HTR-8/SVneo (cell line): ENCODE results near the gene RCBTB1.

Experiments
- DNase-seq: peaks from one replicate; pipeline ENCODE4 v3.0.0; 2011; ENCODE audit warnings: low spot score, mixed read lengths; ENCODE audit not compliant: insufficient read length
- FAIRE-seq: peaks from 2 replicates; lab custom pipeline; 2011; peaks lifted over from hg19 to GRCh38; lab: Jason Lieb, UNC

Gene RCBTB1

DNA sequence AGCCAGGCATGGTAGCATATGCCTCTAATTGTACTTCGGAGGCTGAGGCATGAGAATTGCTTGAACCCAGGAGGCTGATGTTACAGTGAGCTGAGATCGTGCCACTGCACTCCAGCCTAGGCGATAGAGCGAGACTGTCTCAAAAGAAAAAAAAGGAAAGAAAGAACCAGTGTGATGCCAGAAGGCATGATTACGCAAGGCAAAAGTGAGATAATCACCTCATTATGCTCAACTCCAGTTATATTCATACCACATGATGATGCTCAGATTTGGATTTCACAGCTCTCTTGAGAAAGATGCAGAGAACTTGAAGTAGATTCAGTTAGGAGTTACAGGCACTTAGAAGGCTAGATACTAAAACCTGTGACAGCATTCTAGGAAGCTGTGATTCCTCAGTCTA is 21.8 kb downstream of the RCBTB1 start:
- DNase-seq, result no peak
- FAIRE-seq, result no peak

DNA sequence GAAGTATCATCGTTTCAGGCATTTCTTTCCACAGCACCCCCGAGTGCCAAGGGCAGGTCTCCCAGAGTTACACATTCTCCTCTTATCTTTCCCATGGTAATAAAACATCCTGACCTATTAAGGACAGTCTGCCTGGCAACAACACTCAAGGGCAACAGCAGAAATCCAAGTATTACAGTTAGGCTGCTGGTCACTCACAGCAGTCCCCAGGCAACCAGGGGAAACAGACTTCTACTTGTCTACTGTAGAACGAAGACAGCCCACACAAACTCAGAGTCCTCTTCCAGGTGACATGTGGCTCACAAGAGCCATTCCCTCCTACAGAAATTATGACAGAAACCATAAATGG is 24.3 kb downstream of the RCBTB1 start:
- DNase-seq, result no peak

DNA sequence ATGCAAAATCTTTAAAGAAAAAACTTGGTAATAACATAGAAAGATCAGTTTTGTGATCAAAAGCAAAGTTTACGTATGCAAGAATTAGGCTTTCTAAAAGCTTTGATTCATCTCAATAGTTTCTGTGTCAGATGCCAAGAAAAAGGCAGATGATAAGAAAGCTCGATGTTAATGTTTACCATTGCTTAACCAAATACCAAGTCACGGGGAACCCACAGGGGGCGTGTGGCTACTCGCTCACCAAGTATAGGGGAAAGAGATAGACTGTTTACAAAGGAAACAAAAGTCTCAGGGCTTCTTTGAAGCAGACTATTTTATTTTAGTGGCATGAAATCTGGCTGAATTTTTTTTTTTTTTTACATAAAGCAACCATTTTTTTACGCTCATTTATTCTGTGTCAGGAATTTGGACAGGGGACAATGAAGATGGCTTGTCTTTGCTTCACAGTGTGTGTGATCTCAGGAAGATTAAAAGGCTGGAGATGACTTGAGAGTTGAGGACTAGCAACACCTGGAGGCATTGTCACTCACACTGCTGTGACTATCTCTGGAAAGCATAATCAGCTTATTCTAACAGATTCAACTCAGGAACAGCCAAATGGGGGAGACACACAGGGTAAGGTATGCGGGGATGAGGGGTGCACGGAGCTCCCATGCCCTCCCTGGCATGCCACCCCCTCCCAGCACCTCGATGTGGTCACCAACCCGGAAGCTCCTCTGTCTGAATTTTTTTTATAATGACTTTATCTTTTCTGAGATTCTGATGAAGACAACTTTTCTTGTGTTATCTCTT is 24.9 kb downstream of the RCBTB1 start:
- FAIRE-seq (no peak), DNase-seq (no peak)

More for the DNA sequence above, 24.3 kb downstream of the RCBTB1 start:
- no peak for FAIRE-seq

DNA sequence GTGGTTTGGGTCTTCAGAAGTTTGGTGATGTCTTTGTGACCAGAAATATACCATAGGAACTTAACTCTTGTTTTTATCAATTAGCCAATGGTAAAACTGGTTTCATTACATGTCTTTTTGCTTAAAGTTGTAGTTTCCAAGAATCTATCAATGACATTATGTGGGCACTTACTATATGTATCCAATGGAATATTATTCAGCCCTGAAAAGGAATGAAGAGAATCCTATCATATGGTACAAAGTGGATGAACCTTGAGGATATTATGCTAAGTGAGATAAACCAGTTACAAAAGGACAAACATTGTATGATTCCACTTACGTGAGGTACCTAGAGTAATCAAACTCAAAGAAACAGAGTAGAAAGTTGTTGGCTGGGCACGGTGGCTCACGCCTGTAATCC is 26.4 kb downstream of the RCBTB1 start:
- no peak for DNase-seq
- FAIRE-seq, result no peak

DNA sequence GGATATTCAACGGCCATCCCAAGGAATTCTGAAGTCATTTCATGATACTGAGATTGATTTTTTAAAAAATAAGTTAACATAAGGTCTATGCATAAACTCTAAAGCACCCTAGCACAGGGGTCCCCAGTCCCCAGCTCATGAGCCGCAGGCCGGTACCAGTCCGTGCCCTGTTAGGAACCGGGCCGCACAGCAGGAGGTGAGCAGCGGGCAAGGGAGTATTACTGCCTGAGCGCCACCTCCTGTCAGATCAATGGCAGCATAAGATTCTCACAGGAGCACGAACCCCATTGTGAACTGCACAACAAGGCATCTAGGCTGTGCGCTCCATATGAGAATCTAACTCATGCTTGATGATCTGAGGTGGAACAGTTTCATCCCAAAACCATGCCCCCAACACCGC is 31.0 kb downstream of the RCBTB1 start:
- FAIRE-seq, result no peak
- no peak for DNase-seq

DNA sequence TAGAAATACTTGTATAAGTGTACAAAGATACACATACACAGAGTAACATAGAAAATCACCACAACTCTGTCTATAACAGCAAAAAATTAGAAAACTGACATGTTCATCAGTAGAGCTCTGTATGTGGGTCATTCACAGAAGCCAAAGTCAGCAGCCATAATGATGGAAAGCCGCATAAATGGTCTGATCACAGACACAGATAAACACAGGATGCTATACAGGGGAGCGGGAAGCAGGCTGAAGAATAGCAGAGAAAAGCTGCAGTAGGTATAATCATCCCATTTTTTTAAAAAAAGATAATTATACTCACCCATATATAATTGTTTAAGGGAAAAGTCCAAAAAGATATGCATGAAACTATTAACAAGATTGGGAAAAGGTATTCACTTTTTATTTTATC is 31.5 kb downstream of the RCBTB1 start:
- no peak for FAIRE-seq
- DNase-seq, result no peak

DNA sequence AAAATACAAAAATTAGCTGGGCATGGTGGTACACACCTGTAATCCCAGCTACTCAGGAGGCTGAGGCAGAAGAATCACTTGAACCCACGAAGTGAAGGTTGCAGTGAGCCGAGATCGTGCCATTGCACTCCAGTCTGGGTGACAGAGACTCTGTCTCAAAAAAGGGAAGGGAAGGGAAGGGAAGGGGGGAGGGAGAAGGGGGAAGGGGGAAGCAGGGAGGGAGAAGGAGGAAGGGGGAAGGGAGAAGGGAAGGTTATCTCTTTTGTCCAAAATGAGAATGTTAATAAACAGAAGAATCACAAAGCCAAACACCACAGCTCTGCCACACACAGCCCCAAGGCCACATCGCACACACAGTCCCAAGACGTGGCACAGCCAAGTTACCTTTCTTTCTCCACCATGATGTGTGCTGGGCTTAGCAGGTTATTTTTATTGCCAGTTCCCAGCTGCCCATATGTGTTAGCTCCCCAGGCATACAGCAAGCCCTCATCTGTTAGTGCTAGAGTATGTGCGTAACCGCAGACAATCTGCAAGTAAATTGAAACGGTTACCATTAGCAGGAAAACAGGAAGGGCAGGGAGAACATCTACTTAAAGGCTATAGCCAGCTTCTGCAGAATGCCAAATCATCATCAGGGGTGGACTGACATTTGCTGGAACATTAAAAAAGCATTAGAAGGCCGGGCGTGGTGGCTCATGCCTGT is 34.3 kb downstream of the RCBTB1 start:
- DNase-seq, result no peak
- no peak for FAIRE-seq

DNA sequence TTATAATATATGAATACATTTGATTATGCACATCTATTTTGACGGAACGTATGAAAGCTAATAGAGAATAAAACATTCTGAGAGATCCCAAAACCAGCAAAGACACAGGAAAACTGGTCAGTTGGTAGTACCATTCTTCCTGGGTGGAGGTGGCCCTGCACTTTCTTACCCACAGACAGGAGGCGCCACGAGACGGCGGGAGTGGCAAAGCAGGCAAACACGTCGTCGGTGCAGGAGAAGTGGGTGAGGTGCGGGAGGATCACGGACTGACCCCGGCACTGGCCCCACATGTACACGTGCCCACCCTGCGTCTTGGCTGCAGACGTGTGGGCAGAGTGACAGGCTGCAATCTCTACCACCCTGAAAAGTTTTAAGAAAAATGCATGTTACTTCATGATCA is 36.1 kb downstream of the RCBTB1 start:
- no peak for FAIRE-seq
- no peak for DNase-seq

DNA sequence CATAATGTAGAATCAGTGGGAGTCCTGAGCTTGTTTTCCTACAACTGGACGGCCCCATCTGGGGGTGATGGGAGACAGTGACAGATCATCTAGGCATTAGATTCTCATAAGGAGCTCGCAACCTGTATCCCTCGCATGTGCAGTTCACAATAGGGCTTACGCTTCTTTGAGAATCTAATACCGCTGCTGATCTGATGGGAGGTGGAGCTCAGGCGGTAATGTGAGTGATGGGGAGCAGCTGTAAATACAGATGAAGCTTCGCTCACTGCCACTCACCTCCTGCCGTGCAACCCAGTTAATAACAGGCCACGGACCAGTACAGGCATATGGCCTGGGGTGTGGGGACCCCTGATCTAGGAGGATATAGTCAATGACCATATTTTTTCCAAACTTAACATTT is 38.8 kb downstream of the RCBTB1 start:
- FAIRE-seq (no peak), DNase-seq (no peak)

DNA sequence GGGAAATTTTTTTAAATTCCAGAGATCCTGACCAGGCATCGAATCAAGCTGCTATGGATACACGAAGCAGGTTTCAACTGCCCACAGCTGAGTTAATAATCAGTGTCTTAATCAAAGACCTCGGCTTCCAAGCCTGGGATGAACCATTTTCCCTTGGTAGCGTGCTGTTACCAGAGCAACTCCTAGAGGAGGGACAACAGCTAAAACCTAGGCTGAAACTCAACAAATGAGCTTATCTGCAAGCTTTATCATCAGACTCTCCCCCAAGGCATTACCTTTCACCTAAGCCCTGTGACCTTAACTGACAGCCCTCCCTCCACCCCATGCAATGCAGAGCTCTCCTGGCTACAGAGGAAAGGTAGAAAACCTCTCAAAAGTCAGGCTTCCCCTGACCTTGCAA is 39.7 kb downstream of the RCBTB1 start:
- no peak for DNase-seq
- no peak for FAIRE-seq

DNA sequence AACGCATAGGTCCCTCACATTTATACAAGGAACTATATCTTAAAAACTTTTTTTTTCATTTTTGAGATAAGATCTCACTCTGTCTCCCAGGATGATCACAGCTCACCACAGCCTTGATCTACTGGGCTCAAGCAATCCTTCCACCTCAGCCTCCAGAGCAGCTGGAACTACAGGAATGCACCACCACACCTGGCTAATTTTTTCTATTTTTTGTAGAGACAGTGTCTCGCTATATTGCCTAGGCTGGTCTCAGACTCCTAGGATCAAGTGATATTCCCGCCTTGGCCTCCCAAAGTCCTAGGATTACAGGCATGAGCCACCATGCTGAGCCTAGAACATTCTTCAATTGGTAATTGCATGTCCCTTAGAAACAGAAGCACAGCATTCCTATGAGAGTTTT is 41.7 kb downstream of the RCBTB1 start:
- DNase-seq (no peak), FAIRE-seq (no peak)

DNA sequence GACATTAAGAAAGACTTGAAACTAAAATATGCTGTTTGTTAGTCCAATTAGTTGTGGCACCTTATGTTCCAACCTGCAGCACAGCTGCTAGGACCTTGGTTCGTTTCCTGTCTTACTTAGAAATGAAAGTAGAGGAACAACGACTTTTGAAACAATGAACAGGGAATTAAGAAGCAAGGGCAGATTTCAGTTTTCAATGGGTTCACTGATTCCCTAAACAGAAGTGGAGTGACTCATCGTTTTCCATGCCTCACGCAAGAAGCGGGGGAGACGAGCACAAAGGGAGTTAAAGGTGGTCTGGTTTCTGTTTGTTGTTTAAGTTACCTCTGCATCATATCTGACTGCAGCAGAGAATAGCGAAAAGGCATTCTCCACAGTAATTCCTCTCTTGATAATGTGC is 44.8 kb downstream of the RCBTB1 start:
- DNase-seq (no peak), FAIRE-seq (no peak)

DNA sequence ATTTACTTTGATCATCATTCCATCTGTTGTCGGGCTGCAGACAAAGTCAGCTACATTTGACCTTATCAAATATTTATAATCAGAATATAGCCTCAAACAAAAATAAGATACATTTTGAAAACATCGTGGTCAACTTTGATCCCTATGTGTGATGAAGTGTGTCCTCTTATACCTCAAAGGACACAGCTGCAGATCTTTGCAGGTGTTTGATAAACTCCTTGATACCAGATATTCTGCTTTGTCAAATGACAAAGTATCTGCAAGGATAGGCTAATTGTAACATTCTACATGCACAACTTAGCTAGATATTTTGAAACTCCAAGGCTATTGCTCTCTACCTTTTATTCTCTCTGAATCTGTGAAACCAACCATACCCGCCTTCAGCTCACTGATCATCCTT is 45.6 kb downstream of the RCBTB1 start:
- DNase-seq, result no peak
- FAIRE-seq, result no peak

DNA sequence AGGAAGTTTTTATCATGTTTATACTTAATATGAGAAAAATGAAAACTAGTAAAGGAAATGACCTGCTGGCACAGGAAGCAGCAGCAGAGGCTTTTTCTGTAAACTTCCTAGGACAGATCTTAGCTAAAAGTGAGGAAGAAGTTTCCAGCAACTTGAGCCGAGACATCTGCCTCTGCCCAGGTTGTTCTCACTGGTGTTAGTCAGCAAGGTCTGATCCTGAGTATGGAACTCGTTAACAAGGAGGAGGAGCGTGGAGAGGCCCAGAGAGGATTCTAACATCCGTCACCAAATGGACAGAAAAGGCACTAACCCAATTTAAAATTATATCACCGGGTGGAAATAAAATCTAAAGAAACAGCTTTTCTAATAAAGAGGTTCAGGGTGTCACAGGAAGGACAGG is 46.0 kb downstream of the RCBTB1 start:
- DNase-seq (no peak), FAIRE-seq (no peak)

DNA sequence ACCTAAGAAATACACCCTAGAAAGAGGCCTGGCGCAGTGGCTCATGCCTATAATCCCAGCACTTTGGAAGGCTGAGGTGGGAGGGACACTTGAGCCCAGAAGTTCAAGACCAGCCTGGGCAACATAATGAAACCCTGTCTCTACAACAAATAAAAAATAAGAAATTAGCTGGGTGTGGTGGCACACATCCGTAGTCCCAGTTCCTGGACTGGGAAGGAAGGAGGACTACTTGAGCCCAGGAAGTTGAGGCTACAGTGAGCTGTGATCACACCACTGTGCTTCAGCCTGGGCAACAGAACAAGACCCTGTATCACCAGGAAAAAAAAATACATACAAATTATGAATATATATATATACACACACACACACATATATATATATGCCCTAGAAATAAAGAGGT is 47.0 kb downstream of the RCBTB1 start:
- FAIRE-seq (no peak), DNase-seq (no peak)

DNA sequence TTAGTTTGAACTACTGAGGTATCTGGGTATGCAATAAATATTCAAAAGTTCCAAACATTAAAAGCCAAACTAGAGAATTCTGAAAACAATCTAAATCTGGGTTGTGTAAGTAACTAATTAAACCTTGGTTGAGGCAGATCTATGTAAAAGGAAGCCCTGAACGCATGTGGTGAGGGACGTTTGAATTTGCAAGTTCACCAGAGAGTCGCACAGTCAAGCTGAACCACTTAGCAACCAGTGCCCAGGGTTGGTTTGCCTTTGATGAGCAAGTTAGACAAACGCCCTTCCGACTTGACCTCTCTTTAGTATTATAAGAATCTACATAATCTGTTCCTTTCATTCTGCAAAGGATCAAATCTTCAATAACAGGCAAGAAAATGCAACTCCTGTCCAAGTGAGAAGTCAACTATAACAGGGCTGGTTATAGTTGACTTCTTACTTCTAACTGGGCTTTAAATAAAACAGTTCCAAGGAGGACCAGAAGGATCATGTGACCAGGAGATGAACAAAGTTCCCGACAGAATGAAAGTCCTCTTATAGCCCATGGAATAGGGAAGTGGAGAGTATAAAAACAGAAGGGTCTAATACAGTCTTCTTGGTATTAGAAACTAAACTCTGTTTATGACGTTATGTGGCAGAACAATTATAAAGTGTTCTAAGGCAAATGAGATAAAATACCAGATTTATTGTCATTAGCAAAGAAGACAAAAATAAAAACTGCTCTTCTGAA is 49.0 kb downstream of the RCBTB1 start:
- no peak for FAIRE-seq

DNA sequence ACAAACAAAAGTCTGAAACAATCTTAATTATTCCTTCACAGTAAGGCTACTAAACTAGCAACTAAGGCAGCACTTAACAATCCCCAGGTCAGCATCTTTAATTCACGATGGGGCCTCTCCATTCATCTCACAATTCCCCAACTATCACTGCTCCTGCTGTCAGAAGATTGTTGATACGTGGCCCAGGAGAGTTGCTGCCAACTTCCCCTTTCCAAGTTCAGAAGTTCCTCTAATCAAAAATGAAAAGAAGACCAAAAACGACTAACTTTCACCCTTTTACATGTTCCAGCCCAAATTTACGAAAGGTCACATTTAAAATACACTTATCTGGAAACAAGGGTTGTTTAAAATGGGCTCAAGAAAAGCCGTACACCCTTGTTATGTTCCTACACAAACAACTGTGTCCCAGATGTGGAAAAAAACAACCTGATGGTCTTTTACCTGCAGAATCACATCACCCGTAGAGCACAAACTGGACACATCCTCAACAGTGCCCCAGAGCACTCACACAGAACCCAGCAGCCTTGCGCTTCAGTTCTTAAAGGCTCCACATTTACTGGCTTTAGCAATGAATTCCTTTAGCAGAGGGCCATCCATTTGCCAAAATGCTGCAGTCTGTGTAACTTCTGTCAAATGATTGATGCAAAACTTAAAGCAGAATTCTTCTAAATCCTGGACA is 51.6 kb downstream of the RCBTB1 start:
- FAIRE-seq, result no peak

More for the DNA sequence above, 49.0 kb downstream of the RCBTB1 start:
- no peak for DNase-seq

DNA sequence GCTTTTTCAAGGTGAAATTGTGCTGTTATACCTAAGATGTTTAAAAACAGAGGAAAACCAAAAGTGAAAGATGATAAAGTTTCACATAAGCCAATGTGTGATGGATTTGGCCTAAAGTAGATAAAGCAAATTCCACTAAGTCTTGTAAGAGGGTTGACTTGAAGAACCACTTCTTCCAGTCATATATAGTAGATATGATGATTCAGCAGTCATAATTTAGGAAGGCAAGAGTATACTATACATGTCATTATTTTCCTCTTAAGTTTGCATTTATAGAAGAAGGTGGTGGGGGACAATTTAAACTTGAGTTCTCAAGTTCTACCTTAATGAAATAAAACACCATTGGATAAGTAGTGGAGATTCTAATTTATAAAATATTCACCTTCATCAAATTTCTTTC is 52.3 kb downstream of the RCBTB1 start:
- DNase-seq (no peak), FAIRE-seq (no peak)

More for the DNA sequence above, 51.6 kb downstream of the RCBTB1 start:
- DNase-seq, result no peak

DNA sequence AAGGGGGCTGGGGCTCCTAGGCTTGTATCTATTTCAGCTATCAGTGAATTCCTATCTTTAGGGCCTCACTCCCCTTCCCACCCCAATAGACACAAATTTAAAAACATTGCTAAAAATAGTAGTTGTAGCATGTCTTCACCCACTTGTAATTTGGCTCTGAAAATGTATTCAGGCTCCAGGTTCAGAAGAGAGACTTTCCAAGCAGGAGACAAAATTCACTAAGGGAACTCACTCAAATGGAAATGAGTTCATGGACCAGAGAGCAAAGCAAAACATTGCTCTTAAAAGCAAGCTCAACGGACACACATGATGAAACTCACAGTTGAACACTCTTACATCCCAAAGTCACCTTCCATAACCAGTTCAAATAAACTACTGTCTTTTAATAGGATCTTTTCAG is 52.8 kb downstream of the RCBTB1 start:
- DNase-seq (no peak), FAIRE-seq (no peak)

DNA sequence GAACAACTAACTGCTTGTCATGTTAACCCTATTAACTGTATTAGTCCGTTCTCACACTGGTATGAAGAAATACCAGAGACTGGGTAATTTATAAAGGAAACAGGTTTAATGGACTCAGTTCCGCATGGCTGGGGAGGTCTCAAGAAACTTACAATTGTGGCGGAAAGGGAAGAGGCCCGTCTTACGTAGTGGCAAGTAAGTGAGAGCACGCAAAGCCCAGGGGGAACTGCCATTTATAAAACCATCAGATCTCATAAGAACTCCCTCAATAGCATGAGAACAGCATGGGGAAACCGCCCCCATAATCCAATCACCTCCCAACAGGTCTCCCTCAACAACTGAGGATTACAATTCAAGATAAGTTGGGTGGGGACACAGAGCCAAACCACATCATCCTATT is 54.9 kb downstream of the RCBTB1 start:
- FAIRE-seq (no peak), DNase-seq (no peak)

DNA sequence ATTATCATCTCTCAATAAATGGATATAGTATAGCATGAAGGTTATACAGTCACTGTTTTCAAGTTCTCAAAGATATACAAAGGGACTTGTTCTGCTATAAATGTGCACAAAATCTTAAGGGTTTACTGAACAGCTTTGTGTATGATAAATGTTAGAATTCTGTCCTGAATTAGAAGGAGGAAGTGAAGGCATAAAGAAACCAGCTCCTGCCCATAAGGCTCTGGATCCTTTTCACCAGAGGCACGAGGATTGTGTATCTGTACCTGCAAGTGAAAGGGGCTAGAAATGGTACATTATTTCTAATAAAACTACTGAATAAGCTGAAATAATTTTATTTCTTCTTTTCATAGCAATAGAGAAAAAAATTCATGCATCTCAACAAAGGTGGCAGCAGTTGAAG is 57.2 kb downstream of the RCBTB1 start:
- FAIRE-seq, result no peak

More for the DNA sequence above, 57.2 kb downstream of the RCBTB1 start:
- no peak for DNase-seq
